GM03348 (cell line): ENCODE measurements around the gene TALDO1.
A peak's percentile ranks its signal among the peaks of the same experiment; 100 is the strongest.

Experiments
- DNase-seq: peaks from one replicate; pipeline ENCODE4 v3.0.0; 2012; ENCODE audit warnings: low spot score

TALDO1 gene

GRCh38 chr11:747158-748006 lies at the start of gene TALDO1:
Gene TALDO1 (plus strand): TSS chr11:747464. CDS start chr11:747482, 18 bp downstream.
- peak; percentile 98 for DNase-seq

GRCh38 chr11:697811-698311 lies 49.4 kb upstream of the TALDO1 start:
- DNase-seq, result peak; percentile 39

- no peak for DNase-seq
Measured at GRCh38 chr11:698493-699115, 48.7 kb upstream of the TALDO1 start.

GRCh38 chr11:699116-699508 lies 48.2 kb upstream of the TALDO1 start:
- no peak for DNase-seq

GRCh38 chr11:699753-700152 lies 47.5 kb upstream of the TALDO1 start:
- DNase-seq, result no peak

GRCh38 chr11:701741-702461 lies 45.4 kb upstream of the TALDO1 start:
- DNase-seq, result no peak

- no peak for DNase-seq
Measured at GRCh38 chr11:702462-703461, 44.5 kb upstream of the TALDO1 start.

- DNase-seq, result no peak
Measured at GRCh38 chr11:703506-703905, 43.8 kb upstream of the TALDO1 start.

GRCh38 chr11:704228-704674 lies 43.0 kb upstream of the TALDO1 start:
- no peak for DNase-seq

GRCh38 chr11:704781-705645 lies 42.3 kb upstream of the TALDO1 start:
- no peak for DNase-seq

- DNase-seq, result peak; percentile 59
Measured at GRCh38 chr11:705646-706438, 41.4 kb upstream of the TALDO1 start, which contains the start of gene EPS8L2. Gene EPS8L2 (plus strand): TSS chr11:706231. CDS start chr11:709408, 3,177 bp downstream.

GRCh38 chr11:706439-706956 lies 40.8 kb upstream of the TALDO1 start:
- DNase-seq, result peak; percentile 82

- peak; percentile 91 for DNase-seq
Measured at GRCh38 chr11:706957-707816, 40.1 kb upstream of the TALDO1 start.

GRCh38 chr11:707817-708420 lies 39.3 kb upstream of the TALDO1 start:
- no peak for DNase-seq

GRCh38 chr11:708511-708910 lies 38.8 kb upstream of the TALDO1 start:
- no peak for DNase-seq

- DNase-seq, result no peak
Measured at GRCh38 chr11:709109-709997, 37.9 kb upstream of the TALDO1 start.

- DNase-seq, result no peak
Measured at GRCh38 chr11:714436-714835, 32.8 kb upstream of the TALDO1 start.
